OCI-LY7 (cell line): ENCODE measurements around the gene TNFRSF25. TPM values are rescaled to one million over a fixed set of nuclear protein-coding genes. Genes with fewer than 3 reads are reported as not detected.

Experiments used
- BruUV-seq: library from RNA; stranded (reverse); fragments of 400-500 nt; replicated peaks from 2 replicates; lab custom pipeline; 2021; lab: Mats Ljungman, UMichigan
- CTCF ChIA-PET: fragments of 300-600 bp; sonication (Branson Sonifier 250); formaldehyde crosslinking; loops from one replicate; lab custom pipeline; 2022; ENCODE audit warnings: antibody characterized with exemption; ENCODE audit not compliant: unreplicated experiment; lab: Charles Lee
- POLR2A ChIA-PET: fragments of 300-600 bp; sonication (Branson Sonifier 250); formaldehyde crosslinking; loops from one replicate; lab custom pipeline; 2022; ENCODE audit warnings: antibody characterized with exemption; lab: Charles Lee
- DNase-seq: peaks from one replicate; pipeline ENCODE4 v3.0.0-alpha.2; 2015; ENCODE audit warnings: low spot score
- H2AFZ ChIP-seq: fragments of 200-600 bp; sonication (generic), shearing (Covaris generic); 2 replicates; pipeline ENCODE4 v1.6.1; 2014; ENCODE audit warnings: mild to moderate bottlenecking, antibody characterized with exemption, low read length, moderate library complexity
- H3K27ac ChIP-seq: fragments of 200-600 bp; sonication (generic); 2 replicates; pipeline ENCODE4 v1.5.1; 2014; ENCODE audit warnings: mixed run types, low read depth, mild to moderate bottlenecking, moderate library complexity, low read length, inconsistent platforms; ENCODE audit not compliant: poor library complexity, severe bottlenecking
- H3K36me3 ChIP-seq: fragments of 200-600 bp; sonication (generic); 2 replicates; pipeline ENCODE4 v1.6.1; 2014; ENCODE audit warnings: mild to moderate bottlenecking, antibody characterized with exemption, low read length, moderate library complexity, mixed read lengths; ENCODE audit not compliant: insufficient read depth
- H3K4me1 ChIP-seq: fragments of 200-600 bp; sonication (generic); 2 replicates; pipeline ENCODE4 v1.5.1; 2014; ENCODE audit warnings: mild to moderate bottlenecking, low read length; ENCODE audit not compliant: insufficient read depth, poor library complexity, severe bottlenecking
- H3K4me2 ChIP-seq: fragments of 200-600 bp; sonication (generic); 2 replicates; pipeline ENCODE4 v1.6.1; 2014; ENCODE audit warnings: mild to moderate bottlenecking, low read length
- H3K4me3 ChIP-seq: fragments of 200-600 bp; sonication (generic); 2 replicates; pipeline ENCODE4 v1.5.1; 2014; ENCODE audit warnings: mild to moderate bottlenecking, low read depth, low read length; ENCODE audit not compliant: poor library complexity, severe bottlenecking
- H3K79me2 ChIP-seq: fragments of 200-600 bp; sonication (generic); 2 replicates; pipeline ENCODE4 v1.6.1; 2016; ENCODE audit warnings: low read depth, mild to moderate bottlenecking, low read length, moderate library complexity, mixed read lengths; ENCODE audit not compliant: insufficient read depth
- H3K9me2 ChIP-seq: fragments of 200-600 bp; sonication (generic); 2 replicates; pipeline ENCODE4 v1.6.1; 2016; ENCODE audit warnings: mild to moderate bottlenecking, low read length, mixed read lengths; ENCODE audit not compliant: insufficient read depth
- H3K9me3 ChIP-seq: fragments of 200-600 bp; sonication (generic); 2 replicates; pipeline ENCODE4 v1.6.1; 2014; ENCODE audit warnings: mild to moderate bottlenecking, mixed run types, low read length, mixed read lengths
- H4K20me1 ChIP-seq: fragments of 200-600 bp; sonication (generic); 2 replicates; pipeline ENCODE4 v1.6.1; 2014; ENCODE audit warnings: mild to moderate bottlenecking, antibody characterized with exemption, low read length, moderate library complexity, mixed read lengths; ENCODE audit not compliant: insufficient read depth
- CTCF ChIP-seq: fragments of 200-600 bp; sonication (generic); conservative IDR thresholded peaks from 2 replicates; pipeline ENCODE4 v1.5.1; 2014; ENCODE audit warnings: mild to moderate bottlenecking, antibody characterized with exemption, low read length, moderate library complexity, mixed read lengths
- EZH2phosphoT487 ChIP-seq: fragments of 200-600 bp; sonication (generic); IDR thresholded peaks from 2 replicates; pipeline ENCODE4 v1.6.1; 2018; ENCODE audit warnings: low read depth, borderline replicate concordance, mild to moderate bottlenecking, mixed run types, antibody characterized with exemption, low read length, moderate library complexity, mixed read lengths
- intact Hi-C: fragments of 100-400 bp; cut with micrococcal nuclease; formaldehyde crosslinking; loops from one replicate; pipeline ENCODE4 v1.10.0; 2022; ENCODE audit not compliant: unreplicated experiment
- total RNA-seq, 2 experiments: library from RNA; depleted of rRNA in 1 of 2; stranded (reverse); fragments of >200 nt in 1 of 2; shearing (Covaris generic) in 1 of 2; gene quantifications; 2 replicates each; pipeline ENCODE4 v1.2.3, GENCODE V29; 2014 to 2022

Gene TNFRSF25
- total RNA-seq, 2 experiments from 2014 or later, result 1.7 to 2.8 TPM

- no peak overlapping the region for H2AFZ ChIP-seq
- H3K9me2 ChIP-seq, result no peaks in the 10 kb centered on the region
- no peaks in the 10 kb centered on the region for H3K4me1 ChIP-seq
- TF ChIP-seq CTCF (no peak), EZH2phosphoT487 (no peak)
- no peaks in the 10 kb centered on the region for H3K9me3 ChIP-seq
- POLR2A ChIA-PET, result no interaction called here
- no peaks in the 10 kb centered on the region for H3K79me2 ChIP-seq
- CTCF ChIA-PET, result no interaction called here
- H3K4me2 ChIP-seq, result no peak overlapping the region
- no peaks in the 10 kb centered on the region for H3K36me3 ChIP-seq
- no TSS peak for BruUV-seq
- intact Hi-C loops, result no loop called here
- H4K20me1 ChIP-seq, result no peaks in the 10 kb centered on the region
- no peak overlapping the region for H3K27ac ChIP-seq
- DNase-seq, result no peak
- H3K4me3 ChIP-seq, result no peak overlapping the region
Measured at GRCh38 chr1:6426277-6426971, 39.5 kb downstream of the TNFRSF25 start.

GRCh38 chr1:6425658-6426057 lies 40.3 kb downstream of the TNFRSF25 start:
- Histone ChIP-seq H3K4me3 (no peak overlapping the region), H3K9me2 (no peaks in the 10 kb centered on the region), H3K27ac (no peak overlapping the region), H3K36me3 (no peaks in the 10 kb centered on the region), H2AFZ (no peak overlapping the region), H3K79me2 (no peaks in the 10 kb centered on the region), H3K4me2 (no peak overlapping the region), H3K9me3 (no peaks in the 10 kb centered on the region), H4K20me1 (no peaks in the 10 kb centered on the region), H3K4me1 (no peaks in the 10 kb centered on the region)
- no TSS peak for BruUV-seq
- DNase-seq, result no peak
- ChIA-PET POLR2A (no interaction called here), CTCF (no interaction called here)
- no peak for TF ChIP-seq CTCF
- TF ChIP-seq EZH2phosphoT487, result no peak
- intact Hi-C loops, result no loop called here
